Osteoblast (primary cell): Measurements from ENCODE around the gene PLCG2. TPM values are rescaled to one million over a fixed set of nuclear protein-coding genes. Genes with fewer than 3 reads are reported as not detected.
"Not testable (repeated sequence)": the region's sequence is repeated elsewhere in the genome, so short reads cannot be mapped to it uniquely, and the experiment has no call there.

ENCODE experiments used
- DNase-seq: peaks from one replicate; pipeline ENCODE4 v3.0.0; 2011; ENCODE audit warnings: low spot score, mixed read lengths; ENCODE audit not compliant: insufficient read length; ENCODE audit errors: missing footprints
- H2AFZ ChIP-seq: 2 replicates; pipeline ENCODE4 v1.6.0; 2011; ENCODE audit warnings: mild to moderate bottlenecking, low read length
- H3K27ac ChIP-seq: 2 replicates; pipeline ENCODE4 v1.5.1; 2011; ENCODE audit warnings: mild to moderate bottlenecking, low read depth, low read length, moderate library complexity
- H3K27me3 ChIP-seq: 2 replicates; pipeline ENCODE4 v1.6.0; 2012; ENCODE audit warnings: mild to moderate bottlenecking, control low read depth, inconsistent platforms, low read length, moderate library complexity; ENCODE audit not compliant: insufficient read depth
- H3K36me3 ChIP-seq: 2 replicates; pipeline ENCODE4 v1.5.1; 2011; ENCODE audit warnings: mild to moderate bottlenecking, low read length, control low read depth, moderate library complexity; ENCODE audit not compliant: insufficient read depth
- H3K4me1 ChIP-seq: 2 replicates; pipeline ENCODE4 v1.5.1; 2011; ENCODE audit warnings: mild to moderate bottlenecking, low read length, control low read depth, moderate library complexity; ENCODE audit not compliant: insufficient read depth
- H3K4me2 ChIP-seq: 2 replicates; pipeline ENCODE4 v1.6.0; 2011; ENCODE audit warnings: mild to moderate bottlenecking, low read length; ENCODE audit not compliant: insufficient read depth
- H3K4me3 ChIP-seq: fragments of 200-600 bp; sonication (generic); 3 replicates; pipeline ENCODE4 v1.5.1; 2012; ENCODE audit warnings: mild to moderate bottlenecking, low read length, inconsistent platforms; ENCODE audit not compliant: insufficient read depth
- H3K79me2 ChIP-seq: 2 replicates; pipeline ENCODE4 v1.6.0; 2012; ENCODE audit warnings: mild to moderate bottlenecking, low read length, control low read depth, inconsistent platforms; ENCODE audit not compliant: insufficient read depth
- H3K9me3 ChIP-seq: 2 replicates; pipeline ENCODE4 v1.5.1; 2011; ENCODE audit warnings: low read depth, low read length, control low read depth
- H4K20me1 ChIP-seq: 2 replicates; pipeline ENCODE4 v1.6.0; 2012; ENCODE audit warnings: mild to moderate bottlenecking, low read length, control low read depth; ENCODE audit not compliant: insufficient read depth
- CTCF ChIP-seq: IDR thresholded peaks from 2 replicates; pipeline ENCODE4 v1.5.1; 2011; ENCODE audit warnings: mild to moderate bottlenecking, low read depth, low read length, moderate library complexity; ENCODE audit errors: extremely low read depth
- total RNA-seq: library from RNA; depleted of rRNA; stranded (reverse); fragments of >200 nt; gene quantifications from 2 replicates; pipeline ENCODE4 v1.2.3, GENCODE V29; 2012

The PLCG2 gene
- total RNA-seq, 1 donor, result 1.1 TPM

GRCh38 chr16:81796583-81797346, 17.7 kb downstream of the PLCG2 start:
- no peak for TF ChIP-seq CTCF
- no peak for DNase-seq
- Histone ChIP-seq H3K4me2 (no peak overlapping the region), H4K20me1 (no peaks in the 10 kb centered on the region), H2AFZ (no peak overlapping the region), H3K27me3 (no peaks in the 10 kb centered on the region), H3K27ac (no peak overlapping the region), H3K4me3 (no peak overlapping the region), H3K4me1 (no peaks in the 10 kb centered on the region), H3K36me3 (no peaks in the 10 kb centered on the region), H3K9me3 (no peaks in the 10 kb centered on the region), H3K79me2 (no peaks in the 10 kb centered on the region)

- TF ChIP-seq CTCF, result no peak
- H3K27ac ChIP-seq, result no peak overlapping the region
- H3K27me3 ChIP-seq, result no peaks in the 10 kb centered on the region
- H4K20me1 ChIP-seq, result no peaks in the 10 kb centered on the region
- H3K9me3 ChIP-seq, result no peaks in the 10 kb centered on the region
- no peak overlapping the region for H2AFZ ChIP-seq
- no peak overlapping the region for H3K4me3 ChIP-seq
- no peak for DNase-seq
- no peaks in the 10 kb centered on the region for H3K4me1 ChIP-seq
- H3K4me2 ChIP-seq, result no peak overlapping the region
- H3K36me3 ChIP-seq, result no peaks in the 10 kb centered on the region
- no peaks in the 10 kb centered on the region for H3K79me2 ChIP-seq
Observed at GRCh38 chr16:81797443-81797842, 18.4 kb downstream of the PLCG2 start.

GRCh38 chr16:81798311-81799137, 19.4 kb downstream of the PLCG2 start:
- no peak for DNase-seq
- Histone ChIP-seq H3K27me3 (no peaks in the 10 kb centered on the region), H3K27ac (no peak overlapping the region), H3K4me1 (no peaks in the 10 kb centered on the region), H3K79me2 (no peaks in the 10 kb centered on the region), H3K4me3 (no peak overlapping the region), H3K4me2 (no peak overlapping the region), H4K20me1 (no peaks in the 10 kb centered on the region), H3K36me3 (no peaks in the 10 kb centered on the region), H2AFZ (no peak overlapping the region), H3K9me3 (no peaks in the 10 kb centered on the region)
- no peak for TF ChIP-seq CTCF

GRCh38 chr16:81799138-81799504, 20.0 kb downstream of the PLCG2 start:
- TF ChIP-seq CTCF, result no peak
- Histone ChIP-seq H3K27ac (no peak overlapping the region), H3K4me2 (no peak overlapping the region), H3K4me3 (no peak overlapping the region), H3K4me1 (no peaks in the 10 kb centered on the region), H2AFZ (no peak overlapping the region), H3K36me3 (no peaks in the 10 kb centered on the region), H3K27me3 (no peaks in the 10 kb centered on the region), H3K79me2 (no peaks in the 10 kb centered on the region), H3K9me3 (no peaks in the 10 kb centered on the region), H4K20me1 (no peaks in the 10 kb centered on the region)
- no peak for DNase-seq

GRCh38 chr16:81801724-81802123, 22.6 kb downstream of the PLCG2 start:
- not testable (repeated sequence) for H3K4me1 ChIP-seq, H3K36me3 ChIP-seq, DNase-seq, H3K27me3 ChIP-seq, H3K4me2 ChIP-seq, H3K9me3 ChIP-seq, H2AFZ ChIP-seq, H3K27ac ChIP-seq, H3K4me3 ChIP-seq, H4K20me1 ChIP-seq, H3K79me2 ChIP-seq
